HPDE6-E6E7 (cell line): ENCODE results near the gene DENND2C.
A peak's percentile ranks its signal among the peaks of the same experiment; 100 is the strongest.

ENCODE experiments used
- DNase-seq: peaks from one replicate; pipeline ENCODE4 v3.0.0; 2011; ENCODE audit warnings: missing footprints; ENCODE audit errors: extremely low spot score

Gene DENND2C

DNA sequence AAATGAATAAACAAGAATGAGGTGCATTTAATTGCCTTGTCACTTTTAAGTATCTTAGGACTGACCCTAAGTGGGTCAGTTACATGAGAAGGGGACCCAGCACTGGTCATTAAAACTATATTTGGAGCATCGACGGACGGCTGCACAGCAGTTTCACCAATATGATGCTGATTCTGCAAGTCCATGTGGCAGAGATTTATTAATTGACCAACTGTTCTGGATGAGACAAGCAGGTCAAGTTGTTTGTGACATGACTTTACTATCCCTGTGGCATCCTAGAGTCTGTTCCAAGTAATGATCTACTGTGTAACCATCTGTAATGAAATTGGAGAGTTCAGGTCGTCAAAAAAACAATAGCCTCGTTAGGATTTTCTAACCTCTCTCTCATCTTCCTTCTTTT, 16.0 kb upstream of the DENND2C start:
- no peak for DNase-seq

DNA sequence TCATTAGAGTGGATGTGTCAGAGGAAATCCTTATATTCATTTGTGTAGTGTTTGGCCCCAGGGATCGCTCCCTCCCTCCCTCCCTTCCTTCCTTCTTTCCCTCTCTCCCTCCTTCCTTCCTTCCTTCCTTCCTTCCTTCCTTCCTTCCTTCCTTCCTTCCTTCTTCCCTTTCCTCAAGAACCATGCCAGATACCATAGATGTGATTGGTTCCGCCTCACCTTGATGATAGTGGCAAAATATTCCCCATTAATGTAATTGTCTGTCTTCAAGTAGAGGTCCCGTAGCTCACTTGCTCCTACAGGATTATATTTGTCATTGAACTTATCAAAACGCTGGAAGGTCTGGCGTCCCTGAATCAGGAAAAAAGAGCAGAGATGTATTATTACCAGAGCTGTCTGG, 7.8 kb upstream of the DENND2C start:
- DNase-seq, result no peak

DNA sequence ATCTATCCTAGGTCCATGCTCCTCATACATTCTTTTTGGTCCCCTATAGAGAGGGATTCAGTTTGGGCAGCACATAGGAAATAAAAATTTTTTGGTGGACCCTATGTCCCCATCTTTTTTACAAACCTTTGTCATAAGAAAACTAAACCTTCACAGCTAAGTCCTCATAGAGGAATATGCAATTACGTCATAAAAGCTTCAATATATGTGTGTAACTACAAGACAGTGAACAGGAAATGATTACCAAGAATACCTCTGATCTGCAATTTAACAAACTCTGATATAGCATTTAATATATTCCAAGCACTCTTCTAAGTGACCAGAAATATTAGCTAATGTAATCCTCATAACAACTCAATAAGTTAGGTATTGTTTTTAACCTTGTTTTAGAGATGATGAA, 6.3 kb upstream of the DENND2C start:
- DNase-seq, result no peak

DNA sequence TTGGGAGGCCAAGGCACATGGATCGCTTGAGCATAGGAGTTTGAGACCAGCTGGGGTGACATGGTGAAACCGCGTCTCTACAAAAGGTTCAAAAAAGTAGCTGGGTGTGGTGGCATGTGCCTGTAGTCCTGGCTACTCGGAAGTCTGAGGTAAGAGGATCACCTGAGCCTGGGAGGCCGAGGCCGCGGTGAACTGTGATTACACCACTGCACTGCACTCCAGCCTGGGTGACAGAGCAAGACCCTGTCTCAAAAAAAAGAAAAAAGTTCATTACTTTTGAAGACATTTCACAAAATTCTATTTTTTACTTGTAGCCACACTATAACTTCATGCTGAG, 2.1 kb upstream of the DENND2C start:
- DNase-seq, result no peak

DNA sequence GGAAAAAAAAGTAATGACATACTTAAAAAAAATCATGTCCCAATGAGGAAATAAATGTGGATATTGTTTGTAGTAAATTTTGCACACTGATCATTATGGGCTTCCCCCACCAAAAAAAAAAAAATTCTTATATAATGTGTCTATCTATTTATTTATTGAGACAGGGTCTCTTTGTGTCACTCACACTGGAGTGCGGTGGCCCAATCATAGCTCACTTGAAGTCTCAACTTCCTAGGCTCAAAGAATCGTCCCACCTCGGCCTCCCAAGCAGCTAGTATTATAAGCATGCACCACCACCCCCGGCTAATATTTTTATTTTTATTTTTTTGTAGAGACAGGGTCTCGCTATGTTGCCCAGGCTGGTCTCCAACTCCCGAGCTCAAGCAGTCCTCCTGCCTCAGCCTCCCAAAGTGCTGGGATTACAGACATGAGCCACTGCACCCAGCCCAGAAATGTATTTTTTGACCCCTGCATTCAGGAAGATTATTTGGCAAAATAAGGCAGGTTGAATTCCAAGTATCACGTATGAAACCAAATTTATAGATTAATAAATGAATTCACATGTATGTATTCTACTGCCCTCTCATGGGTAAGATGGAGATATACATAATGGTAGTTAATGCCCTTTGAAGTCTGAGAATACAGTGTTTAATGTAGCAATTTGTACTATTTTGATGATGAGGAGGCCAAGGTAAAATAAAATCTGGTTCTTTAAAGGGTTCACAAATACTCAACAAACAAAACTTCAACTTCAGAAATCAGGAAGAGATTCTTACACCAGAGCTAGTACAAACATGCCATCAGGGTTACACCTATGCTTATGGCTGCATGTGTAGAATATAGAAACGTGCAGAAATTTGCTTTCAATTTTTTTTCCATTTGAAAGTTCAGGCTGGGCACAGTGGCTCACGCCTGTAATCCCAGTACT, 1.4 kb upstream of the DENND2C start:
- DNase-seq, result no peak

DNA sequence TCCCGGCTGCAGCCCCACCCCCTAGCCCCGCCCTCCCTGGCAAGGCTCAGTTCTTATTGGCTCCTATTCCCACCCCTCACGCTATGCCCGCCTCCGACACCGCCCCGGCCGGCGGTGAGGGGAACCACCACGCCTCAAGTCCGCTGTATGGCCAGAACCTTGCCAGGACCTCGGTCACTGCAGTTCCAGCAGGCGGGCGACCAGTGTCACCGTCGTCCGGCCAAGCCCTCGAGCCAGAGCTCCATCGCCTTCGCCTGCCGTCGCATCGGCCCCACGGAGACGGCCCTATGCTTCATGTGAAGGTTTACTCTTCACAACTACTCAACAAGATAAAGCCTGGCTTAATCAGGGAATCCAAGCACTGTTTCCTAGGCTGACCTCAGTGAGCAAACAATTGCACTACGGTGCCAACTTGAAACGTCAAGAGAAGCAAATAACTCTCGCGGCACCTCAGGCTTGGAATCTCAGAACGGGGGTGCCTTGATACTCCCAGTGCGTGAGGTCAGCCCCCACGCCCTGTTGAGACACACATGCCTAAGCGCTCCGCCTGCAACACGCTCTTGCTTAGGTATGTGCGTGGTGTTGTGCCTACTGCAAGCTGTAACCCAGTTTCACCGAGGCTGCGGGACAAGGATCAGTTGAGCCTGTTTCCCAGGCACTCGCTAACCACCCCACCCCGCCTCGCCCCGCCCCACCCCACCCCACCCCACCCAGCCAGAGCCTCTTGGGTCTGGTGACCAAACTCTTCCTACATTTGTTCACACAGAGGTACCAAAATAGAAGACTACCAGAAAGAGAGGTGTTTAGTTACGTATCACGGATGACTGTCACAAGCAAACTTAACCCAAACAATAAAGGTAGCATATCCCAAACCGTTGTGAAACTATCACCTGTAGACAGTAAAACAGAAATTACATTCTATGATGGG, 498 bp upstream of the DENND2C start:
- DNase-seq, result peak; percentile 80

DNA sequence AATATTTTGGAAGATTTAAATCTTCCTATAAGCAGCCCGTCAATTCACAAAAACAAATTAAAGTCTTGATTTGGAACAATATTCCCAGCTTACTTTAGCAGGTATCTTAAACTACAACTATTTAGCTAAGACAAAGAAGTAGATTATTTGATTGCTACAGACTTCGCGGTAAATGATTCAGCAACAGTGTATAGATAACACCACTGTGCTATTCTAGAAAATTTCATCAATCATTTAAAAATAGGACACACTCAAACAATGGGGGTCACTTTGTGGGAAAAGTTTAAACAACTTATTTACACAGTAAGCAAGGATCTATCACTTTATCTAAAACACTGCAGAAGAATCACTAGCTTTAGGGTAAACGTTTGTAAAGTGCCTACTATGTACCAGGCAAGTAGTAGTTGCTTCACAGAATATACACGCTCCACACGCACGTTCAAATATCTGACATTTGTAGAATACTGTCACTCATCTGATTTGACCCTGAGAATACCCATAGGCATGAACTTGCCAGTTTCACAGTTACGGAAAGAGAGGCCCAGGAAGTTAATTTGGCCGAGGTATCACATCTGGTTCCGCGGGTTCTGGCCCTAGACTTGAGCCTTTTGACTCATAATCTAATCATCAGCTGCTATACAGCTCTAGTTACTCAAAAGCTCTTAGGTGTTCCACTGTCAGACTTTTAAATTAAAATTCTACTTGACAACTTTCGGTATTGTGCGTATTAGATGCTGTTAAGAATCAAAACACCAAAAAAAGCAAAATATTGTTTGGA, 876 bp downstream of the DENND2C start:
- DNase-seq, result peak; percentile 48

DNA sequence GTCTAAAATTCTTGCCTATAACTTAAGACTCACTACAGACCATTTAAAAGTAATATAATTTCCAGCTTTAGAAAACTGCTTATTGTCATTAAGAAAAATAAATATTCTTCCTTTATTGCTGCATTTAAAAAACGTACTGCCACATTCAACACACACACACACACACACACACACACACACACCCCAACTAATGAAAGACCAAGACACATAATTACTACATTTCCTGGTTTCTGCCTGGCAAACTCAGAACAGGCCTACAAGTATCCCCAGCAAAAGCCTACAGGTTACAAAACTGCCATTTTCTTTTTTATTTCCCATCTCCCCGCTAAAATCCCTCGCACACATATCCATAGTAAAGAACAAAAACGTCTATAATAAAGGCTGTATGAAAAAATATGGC, 1.5 kb downstream of the DENND2C start:
- no peak for DNase-seq

DNA sequence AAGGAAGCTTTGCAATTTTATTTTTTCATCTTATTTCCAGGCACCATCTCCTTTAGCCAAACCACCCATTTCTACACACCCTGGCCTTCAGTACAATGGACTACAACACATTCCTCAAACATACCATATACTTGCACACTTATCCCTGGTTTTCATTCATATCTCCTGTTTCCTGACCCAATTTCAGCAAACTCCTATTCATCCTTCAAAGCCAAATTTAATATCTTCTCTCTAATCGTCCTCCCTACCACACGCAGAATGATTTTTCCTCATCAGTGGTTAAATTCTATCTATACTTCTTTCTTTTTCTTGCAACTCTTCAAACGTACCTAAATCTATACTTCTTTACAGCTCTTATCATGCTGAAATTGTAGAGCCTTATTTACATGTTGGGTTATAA, 2.9 kb downstream of the DENND2C start:
- DNase-seq, result no peak

DNA sequence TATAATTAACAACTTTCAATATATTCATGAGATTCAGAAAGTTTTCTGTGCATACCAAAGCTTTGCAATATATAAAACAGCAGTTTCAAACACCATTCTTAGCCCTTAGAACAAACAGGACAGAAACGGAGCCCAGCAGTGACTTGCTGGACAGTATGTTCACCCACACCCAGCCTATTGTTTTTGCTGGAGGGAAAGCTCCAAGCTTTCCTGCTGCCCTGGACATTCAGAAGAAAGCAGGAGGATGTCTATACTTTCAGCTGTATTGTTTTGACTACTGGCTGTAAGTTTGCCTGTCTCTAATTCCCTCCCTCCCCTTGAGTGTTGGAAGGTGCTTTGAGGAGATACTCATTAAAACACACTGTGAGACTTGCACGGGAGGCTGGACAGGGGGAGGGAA, 9.6 kb downstream of the DENND2C start:
- DNase-seq, result no peak

DNA sequence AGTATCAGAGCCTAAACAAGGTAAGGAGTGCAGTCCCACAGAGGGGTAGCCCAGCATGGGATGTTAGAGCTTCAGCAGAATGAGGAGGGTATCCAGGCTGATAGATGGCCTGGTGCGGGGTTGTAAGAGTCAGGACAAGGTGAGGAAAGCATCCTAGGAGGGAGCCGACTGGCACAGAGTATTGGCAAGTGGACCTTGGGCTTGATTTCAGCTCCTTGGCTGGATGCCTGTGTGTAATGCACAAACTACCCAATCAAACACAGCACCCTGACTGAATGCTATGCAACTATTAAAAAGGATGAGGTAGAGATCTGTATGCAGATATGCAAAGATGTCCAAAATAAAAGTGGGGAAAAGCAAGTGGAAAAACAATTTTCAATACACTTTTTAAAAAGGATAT, 18.0 kb downstream of the DENND2C start:
- DNase-seq, result no peak

DNA sequence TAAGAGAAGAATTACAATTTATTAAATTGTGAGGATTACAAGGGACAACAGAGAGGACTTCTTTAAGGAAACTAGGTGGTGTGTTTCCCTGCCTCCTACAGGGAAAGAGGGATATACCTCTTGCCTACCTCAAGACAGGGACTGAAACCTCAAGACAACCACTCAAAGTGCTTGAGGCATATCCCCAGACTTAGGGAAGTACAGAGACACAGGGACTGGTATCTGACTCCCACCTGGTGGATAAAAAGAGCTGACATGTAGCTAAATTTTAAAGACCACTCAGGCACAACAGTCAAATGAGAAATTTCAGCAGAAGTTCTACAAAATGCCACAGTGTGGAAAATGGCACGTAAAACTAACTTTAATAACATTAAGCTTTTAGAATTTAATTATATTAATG, 21.3 kb downstream of the DENND2C start:
- no peak for DNase-seq

DNA sequence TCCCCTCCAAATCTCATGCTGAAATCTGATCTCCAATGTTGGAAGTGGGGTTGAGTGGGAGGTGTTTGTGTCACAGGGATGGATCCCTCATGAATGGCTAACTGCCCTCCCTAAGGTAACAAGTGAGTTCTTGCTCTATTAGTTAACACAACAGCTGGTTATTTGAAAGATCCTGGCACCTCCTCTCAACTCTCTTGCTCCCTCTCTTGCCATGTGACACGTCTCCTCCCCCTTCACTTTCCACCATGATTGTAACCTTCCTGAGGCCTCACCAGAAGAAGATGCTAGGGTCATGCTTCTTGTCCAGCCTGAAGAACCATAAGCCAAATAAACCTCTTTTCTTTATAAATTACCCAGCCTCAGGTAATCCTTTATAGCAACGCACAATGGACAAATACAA, 28.5 kb downstream of the DENND2C start:
- no peak for DNase-seq

DNA sequence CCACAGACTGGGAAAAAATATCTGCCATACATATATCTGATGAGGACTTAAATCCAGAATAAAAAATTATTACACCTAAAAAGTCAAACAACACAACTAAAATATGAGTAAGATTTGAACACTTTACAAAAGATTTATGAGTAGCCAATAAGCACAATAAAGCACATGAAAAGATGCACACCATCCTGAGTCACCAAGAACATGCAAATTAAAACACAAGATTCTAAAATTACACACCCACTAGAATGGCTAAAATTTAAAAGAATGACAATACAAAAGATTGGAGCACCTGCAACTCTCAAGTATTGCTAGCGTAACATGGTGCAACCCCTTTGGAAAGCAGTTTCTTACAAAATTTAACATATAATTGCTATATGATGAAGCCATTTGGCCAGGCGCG, 30.9 kb downstream of the DENND2C start:
- DNase-seq, result no peak

DNA sequence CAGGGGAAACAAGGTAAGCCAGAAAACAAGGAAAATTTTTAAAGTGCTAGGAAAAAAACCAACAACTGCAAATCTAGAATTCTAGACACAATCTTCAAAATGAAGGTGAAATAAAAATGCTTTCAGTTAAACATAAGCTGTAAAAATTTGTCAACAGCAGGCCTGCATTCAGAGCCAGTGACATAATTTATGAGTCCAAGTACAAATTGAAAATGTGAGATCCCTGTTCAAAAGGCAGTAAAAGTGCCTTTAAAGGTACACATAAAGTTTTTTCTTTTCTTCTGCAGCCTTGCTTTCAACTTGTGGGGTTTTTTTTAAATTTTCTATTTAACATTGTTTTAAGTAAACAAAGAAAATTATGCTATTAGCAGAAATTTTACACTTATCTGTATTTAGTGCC, 37.4 kb downstream of the DENND2C start:
- no peak for DNase-seq

DNA sequence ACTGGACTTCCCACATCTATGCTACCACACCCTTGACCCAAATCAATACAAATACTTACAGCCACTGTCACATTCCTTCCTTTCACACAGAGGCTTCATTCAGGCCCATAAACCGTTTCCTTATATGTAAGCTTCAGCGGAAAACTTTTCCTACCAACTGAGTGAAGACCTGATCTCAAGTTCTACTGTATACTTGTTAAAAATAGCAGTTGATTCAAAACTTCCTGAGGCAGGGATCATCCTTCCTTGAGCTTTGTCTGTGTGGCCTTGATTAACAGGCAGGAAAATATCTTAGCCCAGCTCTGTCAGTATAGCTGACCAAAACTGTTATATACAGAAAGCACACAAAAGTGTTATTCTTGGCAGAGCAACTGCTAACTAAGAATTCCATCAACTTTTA, 42.7 kb downstream of the DENND2C start:
- no peak for DNase-seq

DNA sequence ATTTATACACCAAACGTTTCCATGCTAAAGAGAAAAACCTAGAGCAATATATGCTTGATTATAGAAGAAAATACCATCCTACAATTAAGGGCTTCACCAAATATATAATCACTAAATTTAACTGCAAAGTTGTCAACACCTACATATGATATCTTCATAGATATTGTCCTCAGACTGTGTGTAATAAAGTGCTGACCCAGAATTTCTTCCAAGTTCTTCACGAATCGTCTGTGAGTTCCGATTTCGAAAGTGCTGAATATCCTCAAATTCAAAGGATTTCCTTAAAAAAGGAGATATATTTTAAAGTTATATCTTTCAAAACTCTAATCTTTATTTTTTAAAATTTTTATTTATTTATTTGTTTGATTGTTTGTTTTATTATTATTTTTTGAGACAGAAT, 46.5 kb downstream of the DENND2C start:
- no peak for DNase-seq

DNA sequence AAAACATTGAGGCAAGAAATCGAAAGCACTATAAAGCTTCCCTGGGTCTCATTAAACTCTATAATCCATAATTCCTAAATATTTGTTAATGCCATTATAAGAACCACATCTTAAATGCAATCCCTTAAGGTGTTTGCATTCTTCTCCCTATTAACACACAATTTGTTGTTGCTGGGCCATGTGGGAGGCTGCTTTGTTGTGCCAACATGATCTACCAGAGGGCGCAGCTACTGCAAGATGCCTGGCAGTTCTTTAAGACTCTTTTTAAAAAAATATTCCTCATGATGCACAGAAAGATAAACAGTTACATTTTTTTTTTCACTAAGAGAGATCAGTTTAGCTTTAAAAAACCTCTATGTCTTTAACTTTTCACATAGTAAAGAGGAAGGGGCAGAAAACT, 49.4 kb downstream of the DENND2C start:
- DNase-seq, result no peak

DNA sequence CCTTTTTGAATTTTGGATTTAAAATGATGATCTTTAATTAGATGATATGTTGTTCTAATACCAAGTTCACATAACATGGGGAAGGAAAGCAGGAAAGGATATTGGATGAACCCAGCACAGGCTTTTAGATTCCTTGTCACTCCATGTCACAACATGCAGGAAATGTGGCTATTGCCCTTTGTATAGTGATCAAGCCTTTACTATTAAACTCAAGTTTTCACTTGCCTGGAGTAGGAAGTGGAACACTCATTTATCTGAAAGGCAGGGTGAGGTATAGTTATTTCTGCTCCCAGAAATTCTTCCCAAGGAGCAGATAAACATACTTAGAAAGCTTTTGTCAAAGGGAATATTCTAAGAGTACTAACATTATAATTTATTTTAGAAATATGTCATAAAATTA, 51.2 kb downstream of the DENND2C start:
- peak; percentile 16 for DNase-seq

DNA sequence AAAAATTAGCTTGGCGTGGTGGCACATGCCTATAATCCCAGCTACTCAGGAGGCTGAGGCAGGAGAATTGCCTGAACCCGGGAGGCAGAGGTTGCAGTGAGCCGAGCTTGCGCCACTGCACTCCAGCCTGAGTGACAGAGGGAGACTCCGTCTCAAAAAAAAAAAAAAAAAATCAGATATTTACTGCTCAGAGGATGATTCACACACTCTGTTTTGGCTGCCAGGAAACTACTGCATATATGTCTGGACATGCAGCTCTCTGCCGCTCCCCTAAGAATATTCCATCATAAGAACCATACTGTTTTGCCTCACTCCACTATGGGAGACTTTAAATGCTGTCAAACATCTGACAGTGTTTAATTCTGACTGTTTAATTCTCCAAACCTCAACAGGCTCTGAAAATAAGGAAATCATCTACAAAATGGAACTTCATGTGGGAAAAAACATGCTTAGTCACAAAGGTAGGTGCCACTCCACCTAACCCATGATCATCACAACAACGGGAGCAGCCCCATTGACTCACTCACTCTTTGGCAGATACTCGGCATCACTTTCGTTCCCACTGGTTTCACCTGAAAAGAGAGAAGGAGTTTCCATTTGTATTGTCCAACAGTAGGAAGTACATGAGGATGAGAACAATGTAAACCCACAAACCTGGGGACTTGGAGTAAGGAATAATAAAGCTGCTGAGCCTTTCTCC, 59.2 kb downstream of the DENND2C start:
- DNase-seq, result peak; percentile 79

DNA sequence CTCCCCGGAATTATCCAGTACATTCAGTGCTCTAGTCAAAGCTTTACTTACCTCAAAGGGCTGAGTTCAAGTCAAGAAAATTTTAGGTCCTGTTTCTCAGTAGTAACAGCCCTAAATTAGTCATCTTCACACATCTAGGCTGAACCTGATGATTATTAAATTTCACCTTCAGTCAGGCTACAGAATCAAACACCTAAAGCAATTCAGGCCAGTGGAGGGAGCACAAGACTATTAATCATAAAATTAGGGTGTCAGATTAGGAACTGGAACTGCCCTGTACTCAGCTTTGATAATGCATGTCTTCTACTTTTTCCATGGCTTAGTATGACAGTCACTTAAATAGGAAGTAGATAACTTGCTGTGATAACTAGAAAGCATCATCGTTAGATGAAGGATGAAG, 60.0 kb downstream of the DENND2C start:
- no peak for DNase-seq

DNA sequence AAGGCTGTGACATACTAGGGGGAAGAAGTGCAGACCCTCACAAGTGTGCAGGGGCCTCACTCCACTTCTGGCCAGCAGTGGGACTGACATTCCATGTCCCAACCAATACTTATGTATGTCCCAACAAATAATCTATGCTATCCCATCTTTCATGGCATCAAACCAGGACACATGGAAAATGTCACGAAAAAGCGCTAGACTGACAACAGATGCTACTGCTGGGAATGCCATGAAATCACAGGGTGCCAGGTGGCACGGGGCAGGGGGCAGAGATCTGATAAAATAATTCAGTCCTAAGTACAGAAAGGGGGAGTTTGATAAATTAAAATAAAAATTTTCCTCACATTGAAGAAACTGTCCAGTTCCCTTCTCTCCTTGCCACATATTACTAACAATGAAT, 60.8 kb downstream of the DENND2C start:
- DNase-seq, result no peak
